Measurements from ENCODE around the gene MED12L.

DNA sequence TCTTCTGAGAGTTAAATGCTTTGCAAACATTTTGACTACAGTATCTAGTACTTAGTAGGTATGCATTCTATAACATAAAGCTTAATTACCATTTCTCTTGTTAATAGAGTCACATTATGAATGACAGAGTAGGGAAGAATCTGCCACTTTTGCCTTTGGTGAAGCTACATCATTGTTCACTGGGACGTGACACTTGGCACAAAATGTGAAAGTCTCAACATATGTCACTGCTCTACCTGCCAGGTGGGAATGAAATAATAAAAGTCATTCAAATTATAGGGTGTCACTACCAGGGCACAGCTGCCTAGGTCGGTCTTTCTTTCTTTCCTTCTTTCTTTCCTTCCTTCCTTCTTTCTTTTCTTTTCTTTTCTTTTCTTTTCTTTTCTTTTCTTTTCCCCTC is 213.5 kb downstream of the MED12L start:
- TF ChIP-seq, protein P1, sequence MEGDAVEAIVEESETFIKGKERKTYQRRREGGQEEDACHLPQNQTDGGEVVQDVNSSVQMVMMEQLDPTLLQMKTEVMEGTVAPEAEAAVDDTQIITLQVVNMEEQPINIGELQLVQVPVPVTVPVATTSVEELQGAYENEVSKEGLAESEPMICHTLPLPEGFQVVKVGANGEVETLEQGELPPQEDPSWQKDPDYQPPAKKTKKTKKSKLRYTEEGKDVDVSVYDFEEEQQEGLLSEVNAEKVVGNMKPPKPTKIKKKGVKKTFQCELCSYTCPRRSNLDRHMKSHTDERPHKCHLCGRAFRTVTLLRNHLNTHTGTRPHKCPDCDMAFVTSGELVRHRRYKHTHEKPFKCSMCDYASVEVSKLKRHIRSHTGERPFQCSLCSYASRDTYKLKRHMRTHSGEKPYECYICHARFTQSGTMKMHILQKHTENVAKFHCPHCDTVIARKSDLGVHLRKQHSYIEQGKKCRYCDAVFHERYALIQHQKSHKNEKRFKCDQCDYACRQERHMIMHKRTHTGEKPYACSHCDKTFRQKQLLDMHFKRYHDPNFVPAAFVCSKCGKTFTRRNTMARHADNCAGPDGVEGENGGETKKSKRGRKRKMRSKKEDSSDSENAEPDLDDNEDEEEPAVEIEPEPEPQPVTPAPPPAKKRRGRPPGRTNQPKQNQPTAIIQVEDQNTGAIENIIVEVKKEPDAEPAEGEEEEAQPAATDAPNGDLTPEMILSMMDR (conservative IDR thresholded peaks at IDR 0.05 in 1 of 2, IDR thresholded peaks at IDR 0.05 in 1 of 2; ENCODE audit: low read depth in 1 of 2, low read length in 2 of 2) = no peak
- no peak for TF ChIP-seq EZH2 (IDR thresholded peaks at IDR 0.05; ENCODE audit: low read length, missing control alignments)

Measured in fibroblast of lung (primary cell).